GM12892 (cell line): ENCODE results near the gene NHLH2.

Experiments used
- DNase-seq: peaks from one replicate; pipeline ENCODE4 v3.0.0; 2011; ENCODE audit not compliant: insufficient read length
- FAIRE-seq: peaks from 2 replicates; lab custom pipeline; 2011; peaks lifted over from hg19 to GRCh38; lab: Jason Lieb, UNC
- POLR2A ChIP-seq: IDR thresholded peaks from 2 replicates; pipeline ENCODE4 v1.6.1; 2011; ENCODE audit warnings: low read depth, low read length, control low read depth
- POLR2AphosphoS5 ChIP-seq: IDR thresholded peaks from 2 replicates; pipeline ENCODE4 v1.6.1; 2011; ENCODE audit warnings: low read depth, low read length, control low read depth
- TAF1 ChIP-seq: IDR thresholded peaks from 2 replicates; pipeline ENCODE4 v1.6.1; 2011; ENCODE audit warnings: low read depth, mild to moderate bottlenecking, control low read depth, low read length, borderline replicate concordance

NHLH2 gene

GRCh38 chr1:115832651-115833050 lies 8.3 kb downstream of the NHLH2 start:
- no peak for FAIRE-seq
- no peak for DNase-seq

GRCh38 chr1:115830963-115831362 lies 10.0 kb downstream of the NHLH2 start:
- no peak for FAIRE-seq
- TF ChIP-seq POLR2AphosphoS5: no peak
- no peak for DNase-seq

More at GRCh38 chr1:115832651-115833050, 8.3 kb downstream of the NHLH2 start:
- TF ChIP-seq POLR2A (no peak), TAF1 (no peak), POLR2AphosphoS5 (no peak)

- DNase-seq (no peak), FAIRE-seq (no peak)
Observed at GRCh38 chr1:115829947-115830346, 11.0 kb downstream of the NHLH2 start.

GRCh38 chr1:115829023-115829674 lies 11.8 kb downstream of the NHLH2 start:
- TF ChIP-seq POLR2A (no peak), POLR2AphosphoS5 (no peak), TAF1 (no peak)
- no peak for DNase-seq
- no peak for FAIRE-seq

More at GRCh38 chr1:115829947-115830346, 11.0 kb downstream of the NHLH2 start:
- TF ChIP-seq POLR2AphosphoS5 (no peak), TAF1 (no peak), POLR2A (no peak)

- no peak for FAIRE-seq
- TF ChIP-seq TAF1: no peak
- no peak for TF ChIP-seq POLR2AphosphoS5
- no peak for TF ChIP-seq POLR2A
- no peak for DNase-seq
Observed at GRCh38 chr1:115828101-115829022, 12.6 kb downstream of the NHLH2 start.

- no peak for FAIRE-seq
- no peak for DNase-seq
- TF ChIP-seq POLR2A (no peak), POLR2AphosphoS5 (no peak), TAF1 (no peak)
Observed at GRCh38 chr1:115827452-115828044, 13.4 kb downstream of the NHLH2 start.

GRCh38 chr1:115826628-115827027 lies 14.3 kb downstream of the NHLH2 start:
- DNase-seq (no peak), FAIRE-seq (no peak)
- TF ChIP-seq TAF1: no peak
- TF ChIP-seq POLR2AphosphoS5: no peak
- no peak for TF ChIP-seq POLR2A

- FAIRE-seq (no peak), DNase-seq (no peak)
- TF ChIP-seq TAF1 (no peak), POLR2A (no peak), POLR2AphosphoS5 (no peak)
Observed at GRCh38 chr1:115822117-115822516, 18.8 kb downstream of the NHLH2 start.

- TF ChIP-seq POLR2AphosphoS5 (no peak), TAF1 (no peak), POLR2A (no peak)
- no peak for FAIRE-seq
- DNase-seq: no peak
Observed at GRCh38 chr1:115815694-115816093, 25.2 kb downstream of the NHLH2 start.

GRCh38 chr1:115814685-115815398 lies 26.1 kb downstream of the NHLH2 start:
- TF ChIP-seq POLR2AphosphoS5 (no peak), POLR2A (no peak), TAF1 (no peak)
- DNase-seq (no peak), FAIRE-seq (no peak)

GRCh38 chr1:115813727-115814126 lies 27.2 kb downstream of the NHLH2 start:
- TF ChIP-seq POLR2AphosphoS5: no peak
- TF ChIP-seq POLR2A: no peak
- TF ChIP-seq TAF1: no peak
- FAIRE-seq (no peak), DNase-seq (no peak)
